Endothelial cell of umbilical vein (primary cell): Measurements from ENCODE around the gene BUD13. TPM values are rescaled to one million over a fixed set of nuclear protein-coding genes. Genes with fewer than 3 reads are reported as not detected.

Experiments used
- BruUV-seq: library from RNA; stranded (reverse); fragments of 400-500 nt; replicated peaks from 2 replicates; lab custom pipeline; 2021; lab: Mats Ljungman, UMichigan
- CTCF ChIA-PET: fragments of 300-600, 350-600 bp; sonication (Branson Sonifier 250); formaldehyde crosslinking; loops from one replicate; lab custom pipeline; 2021; ENCODE audit warnings: antibody characterized with exemption, inconsistent platforms; lab: Charles Lee
- POLR2A ChIA-PET: fragments of 300-600, 350-600 bp; sonication (Branson Sonifier 250); formaldehyde crosslinking; loops from one replicate; lab custom pipeline; 2021; ENCODE audit warnings: antibody characterized with exemption, inconsistent platforms; lab: Charles Lee
- DNase-seq: peaks from one replicate; pipeline ENCODE4 v3.0.0-alpha.2; 2011; ENCODE audit warnings: low read depth, low spot score
- FAIRE-seq: peaks from 2 replicates; lab custom pipeline; 2011; peaks lifted over from hg19 to GRCh38; lab: Jason Lieb, UNC
- H2AFZ ChIP-seq: 2 replicates; pipeline ENCODE4 v1.6.0; 2012; ENCODE audit warnings: low read depth, low read length, control low read depth, inconsistent platforms
- H3K27ac ChIP-seq: 2 replicates; pipeline ENCODE4 v1.5.1; 2011; ENCODE audit warnings: low read depth, mild to moderate bottlenecking, control low read depth, low read length, moderate library complexity; ENCODE audit not compliant: insufficient read depth
- H3K27me3 ChIP-seq, 2 experiments: 2 replicates each; pipeline versions ENCODE4 v1.6.0 to v1.6.1; 2011; ENCODE audit warnings: low read length in 2 of 2, mixed read lengths in 1 of 2; ENCODE audit not compliant: control insufficient read depth in 2 of 2, insufficient read depth in 2 of 2
- H3K36me3 ChIP-seq, 2 experiments: 2 replicates in 1 of 2; 3 replicates in 1 of 2; pipeline ENCODE4 v1.5.1; 2011; ENCODE audit warnings: low read length in 2 of 2, mild to moderate bottlenecking in 1 of 2, moderate library complexity in 1 of 2; ENCODE audit not compliant: control insufficient read depth in 2 of 2, insufficient read depth in 2 of 2; ENCODE audit errors: extremely low read depth in 1 of 2
- H3K4me1 ChIP-seq: 3 replicates; pipeline ENCODE4 v1.5.1; 2011; ENCODE audit warnings: mild to moderate bottlenecking, low read length; ENCODE audit not compliant: control insufficient read depth, insufficient read depth; ENCODE audit errors: extremely low read depth
- H3K4me2 ChIP-seq: 2 replicates; pipeline ENCODE4 v1.6.1; 2011; ENCODE audit warnings: low read length, control low read depth, mixed read lengths; ENCODE audit not compliant: insufficient read depth
- H3K4me3 ChIP-seq, 3 experiments: fragments of 200-600 bp in 1 of 3; sonication (generic), shearing (Covaris generic) in 1 of 3; replicated peaks in 1 of 3; 2 replicates each; pipeline ENCODE4 v1.5.1; 2011 to 2016; ENCODE audit warnings: control low read depth in 3 of 3, low read length in 3 of 3, mild to moderate bottlenecking in 2 of 3, inconsistent platforms in 1 of 3, low read depth in 1 of 3, moderate library complexity in 1 of 3; ENCODE audit not compliant: insufficient read depth in 1 of 3
- H3K79me2 ChIP-seq: 2 replicates; pipeline ENCODE4 v1.6.0; 2012; ENCODE audit warnings: low read length, inconsistent platforms; ENCODE audit not compliant: control insufficient read depth, insufficient read depth
- H3K9ac ChIP-seq: replicated peaks from 2 replicates; pipeline ENCODE3; 2011; ENCODE audit warnings: low read length, control low read depth; ENCODE audit not compliant: insufficient read depth; ENCODE audit errors: extremely low read depth
- H3K9me1 ChIP-seq: replicated peaks from 3 replicates; pipeline ENCODE4 v1.6.0; 2011; ENCODE audit warnings: mild to moderate bottlenecking, low read length; ENCODE audit not compliant: control insufficient read depth, insufficient read depth; ENCODE audit errors: extremely low read depth
- H3K9me3 ChIP-seq: replicated peaks from 2 replicates; pipeline ENCODE4 v1.5.1; 2012; ENCODE audit warnings: low read length, inconsistent platforms; ENCODE audit not compliant: control insufficient read depth, insufficient read depth
- H4K20me1 ChIP-seq: replicated peaks from 2 replicates; pipeline ENCODE3; 2011; ENCODE audit warnings: mild to moderate bottlenecking, low read length; ENCODE audit not compliant: control insufficient read depth, insufficient read depth; ENCODE audit errors: extremely low read depth
- CTCF ChIP-seq, 2 donors: IDR thresholded peaks; 1 replicate in 1 of 2; 2 replicates in 1 of 2; pipeline ENCODE4 v1.5.1; 2011; ENCODE audit warnings: low read length in 2 of 2, mild to moderate bottlenecking in 2 of 2, moderate library complexity in 2 of 2, control low read depth in 1 of 2, inconsistent platforms in 1 of 2, low read depth in 1 of 2; ENCODE audit not compliant: insufficient read depth in 1 of 2; ENCODE audit errors: extremely low read depth in 1 of 2
- EZH2 ChIP-seq: IDR thresholded peaks from 2 replicates; pipeline ENCODE4 v1.6.1; 2012; ENCODE audit warnings: borderline replicate concordance, low read depth, mild to moderate bottlenecking, moderate library complexity, low read length, inconsistent platforms; ENCODE audit not compliant: severe bottlenecking
- FOS ChIP-seq: IDR thresholded peaks from 2 replicates; pipeline ENCODE4 v1.6.1; 2011; ENCODE audit warnings: mild to moderate bottlenecking, low read length, moderate library complexity, borderline replicate concordance; ENCODE audit not compliant: insufficient read depth
- GATA2 ChIP-seq: IDR thresholded peaks from 2 replicates; pipeline ENCODE4 v1.7.0; 2011; ENCODE audit warnings: low read depth, mild to moderate bottlenecking, moderate library complexity, mixed read lengths, low read length; ENCODE audit not compliant: insufficient read length, insufficient read depth
- MAX ChIP-seq: IDR thresholded peaks from 2 replicates; pipeline ENCODE4 v1.6.1; 2011; ENCODE audit not compliant: insufficient read depth, insufficient read length
- MYC ChIP-seq: IDR thresholded peaks from one replicate; pipeline ENCODE4 v1.6.1; 2011; ENCODE audit warnings: mild to moderate bottlenecking, low read depth, low read length
- POLR2A ChIP-seq: IDR thresholded peaks from 2 replicates; pipeline ENCODE4 v1.6.1; 2012; ENCODE audit warnings: low read depth, mild to moderate bottlenecking, control low read depth, low read length
- dilution Hi-C: fragments of 300-500 bp; cut with MboI; formaldehyde crosslinking; loops from one replicate; pipeline ENCODE4 v1.15.0; 2019; ENCODE audit warnings: low sequenced_read_pairs; ENCODE audit not compliant: extremely low pct_ligation_motif_present
- intact Hi-C: fragments of 100-400 bp; cut with micrococcal nuclease; formaldehyde crosslinking; loops from one replicate; pipeline ENCODE4 v1.10.0; 2022
- polyA plus RNA-seq, 4 experiments: library from polyadenylated mRNA; depleted of rRNA in 3 of 4; stranded (reverse) in 3 of 4; unstranded in 1 of 4; fragments of >200 nt; gene quantifications; 2 replicates each; pipeline versions ENCODE4 v1.2.1 to v1.2.3, GENCODE V29; 2011 to 2012; ENCODE audit warnings: missing spikeins in 1 of 4
- total RNA-seq: library from RNA; stranded (reverse); gene quantifications from 2 replicates; pipeline ENCODE4 v1.2.3, GENCODE V29; 2021

The BUD13 gene
- total and polyA plus RNA-seq, 2 donors (not counting 3 experiments of a cell fraction or from before 2014, with no cell fraction given) = 18.8 to 21.8 TPM

GRCh38 chr11:116732271-116733042 is 40.3 kb downstream of the BUD13 start:
- H3K4me3 ChIP-seq = no peak overlapping the region
- peak; percentile 94 for FAIRE-seq
- H3K9ac ChIP-seq = no peak overlapping the region
- H3K4me2 ChIP-seq = no peak overlapping the region
- H3K4me1 ChIP-seq = no peaks in the 10 kb centered on the region
- H2AFZ ChIP-seq = no peak overlapping the region
- no peaks in the 10 kb centered on the region for H4K20me1 ChIP-seq
- no peaks in the 10 kb centered on the region for H3K9me3 ChIP-seq
- no peak overlapping the region for H3K27ac ChIP-seq
- peaks cover 8 to 15% of the 10 kb centered on the region in 2 experiments for H3K27me3 ChIP-seq
- BruUV-seq = no TSS peak
- H3K9me1 ChIP-seq = no peaks in the 10 kb centered on the region
- dilution Hi-C loops = no loop called here
- peak; percentile 40 for DNase-seq
- TF ChIP-seq CTCF (IDR thresholded peaks at IDR 0.05; ENCODE audit: extremely low read depth in 1 of 2, insufficient read depth in 1 of 2, low read depth in 1 of 2, low read length in 2 of 2) = peak; percentile 78 to 96
- no peak for TF ChIP-seq POLR2A
- TF ChIP-seq MYC = peak; percentile 17
- CTCF ChIA-PET = interaction anchor here (0.6 to 4.6 kb wide), 23 partner anchors 9 to 610 kb away, joined by 3 to 67 read pairs (median 4); partner anchors contain the start of genes APOA5, PAFAH1B2 and ZPR1
- no peaks in the 10 kb centered on the region for H3K79me2 ChIP-seq
- intact Hi-C loops = loop anchor here (1.0 to 5.0 kb wide), 4 partner anchors 10 to 494 kb away; partner anchors contain the start of gene APOA1
- H3K36me3 ChIP-seq = no peaks in the 10 kb centered on the region
- POLR2A ChIA-PET = no interaction called here

GRCh38 chr11:116731821-116732220 is 41.0 kb downstream of the BUD13 start:
- no peaks in the 10 kb centered on the region for H4K20me1 ChIP-seq
- no peaks in the 10 kb centered on the region for H3K9me1 ChIP-seq
- H3K4me1 ChIP-seq = no peaks in the 10 kb centered on the region
- dilution Hi-C loops = no loop called here
- peaks cover 12 to 15% of the 10 kb centered on the region in 2 experiments for H3K27me3 ChIP-seq
- no peak for TF ChIP-seq EZH2
- no peak for TF ChIP-seq GATA2
- no peak for TF ChIP-seq FOS
- TF ChIP-seq MAX = no peak
- no peak for TF ChIP-seq CTCF (IDR thresholded peaks at IDR 0.05; ENCODE audit: extremely low read depth in 1 of 2, insufficient read depth in 1 of 2, low read depth in 1 of 2, low read length in 2 of 2)
- TF ChIP-seq MYC = no peak
- H2AFZ ChIP-seq = no peak overlapping the region
- no peak for DNase-seq
- no peaks in the 10 kb centered on the region for H3K9me3 ChIP-seq
- intact Hi-C loops = loop anchor here (1.0 to 5.0 kb wide), 4 partner anchors 10 to 494 kb away; partner anchors contain the start of gene APOA1
- ChIA-PET CTCF (interaction anchor here (0.7 to 4.6 kb wide), 11 partner anchors 9 to 597 kb away, joined by 3 to 67 read pairs (median 5); no protein-coding TSS in a partner anchor), POLR2A (no interaction called here)
- no peaks in the 10 kb centered on the region for H3K36me3 ChIP-seq
- no peak for FAIRE-seq
- BruUV-seq = no TSS peak
- no peak overlapping the region for H3K4me2 ChIP-seq
- no peak overlapping the region for H3K27ac ChIP-seq
- no peak overlapping the region for H3K9ac ChIP-seq
- no peak overlapping the region for H3K4me3 ChIP-seq
- H3K79me2 ChIP-seq = no peaks in the 10 kb centered on the region
